ENCODE data around the gene IL1RAPL2.
"Not testable (repeated sequence)": the region's sequence is repeated elsewhere in the genome, so short reads cannot be mapped to it uniquely, and the experiment has no call there.

The IL1RAPL2 gene

GRCh38 chrX:105018865-105019264 lies 452.9 kb downstream of the IL1RAPL2 start:
- no peak for DNase-seq (ENCODE audit: low spot score)

GRCh38 chrX:105028962-105029361 lies 463.0 kb downstream of the IL1RAPL2 start:
- not testable (repeated sequence) for DNase-seq (ENCODE audit: low spot score)

- DNase-seq (ENCODE audit: low spot score): no peak
Measured at GRCh38 chrX:105038672-105039328, 472.8 kb downstream of the IL1RAPL2 start.

- DNase-seq (ENCODE audit: low spot score): no peak
Measured at GRCh38 chrX:105050921-105051320, 484.9 kb downstream of the IL1RAPL2 start.

GRCh38 chrX:105051364-105051763 lies 485.4 kb downstream of the IL1RAPL2 start:
- DNase-seq (ENCODE audit: low spot score): no peak

GRCh38 chrX:105052926-105053325 lies 486.9 kb downstream of the IL1RAPL2 start:
- no peak for DNase-seq (ENCODE audit: low spot score)

GRCh38 chrX:105063743-105064142 lies 497.7 kb downstream of the IL1RAPL2 start:
- DNase-seq (ENCODE audit: low spot score): no peak

GRCh38 chrX:105098201-105098600 lies 532.2 kb downstream of the IL1RAPL2 start:
- no peak for DNase-seq (ENCODE audit: low spot score)

- DNase-seq (ENCODE audit: low spot score): no peak
Measured at GRCh38 chrX:105098812-105099211, 532.8 kb downstream of the IL1RAPL2 start.

- no peak for DNase-seq (ENCODE audit: low spot score)
Measured at GRCh38 chrX:105101378-105101777, 535.4 kb downstream of the IL1RAPL2 start.

- DNase-seq (ENCODE audit: low spot score): no peak
Measured at GRCh38 chrX:105109936-105110335, 543.9 kb downstream of the IL1RAPL2 start.

GRCh38 chrX:105114554-105115130 lies 548.6 kb downstream of the IL1RAPL2 start:
- no peak for DNase-seq (ENCODE audit: low spot score)

- DNase-seq (ENCODE audit: low spot score): not testable (repeated sequence)
Measured at GRCh38 chrX:105115596-105116320, 549.8 kb downstream of the IL1RAPL2 start.

- DNase-seq (ENCODE audit: low spot score): no peak
Measured at GRCh38 chrX:105116486-105116885, 550.5 kb downstream of the IL1RAPL2 start.

GRCh38 chrX:105117621-105118020 lies 551.6 kb downstream of the IL1RAPL2 start:
- no peak for DNase-seq (ENCODE audit: low spot score)

- no peak for DNase-seq (ENCODE audit: low spot score)
Measured at GRCh38 chrX:105120463-105120862, 554.5 kb downstream of the IL1RAPL2 start.

- DNase-seq (ENCODE audit: low spot score): no peak
Measured at GRCh38 chrX:105121186-105121585, 555.2 kb downstream of the IL1RAPL2 start.

- DNase-seq (ENCODE audit: low spot score): no peak
Measured at GRCh38 chrX:105126201-105126600, 560.2 kb downstream of the IL1RAPL2 start.

- DNase-seq (ENCODE audit: low spot score): no peak
Measured at GRCh38 chrX:105134273-105134672, 568.3 kb downstream of the IL1RAPL2 start.

- no peak for DNase-seq (ENCODE audit: low spot score)
Measured at GRCh38 chrX:105136786-105137185, 570.8 kb downstream of the IL1RAPL2 start.

GRCh38 chrX:105150036-105150435 lies 584.0 kb downstream of the IL1RAPL2 start:
- no peak for DNase-seq (ENCODE audit: low spot score)

GRCh38 chrX:105150557-105150956 lies 584.6 kb downstream of the IL1RAPL2 start:
- DNase-seq (ENCODE audit: low spot score): no peak

GRCh38 chrX:105167233-105167632 lies 601.2 kb downstream of the IL1RAPL2 start:
- no peak for DNase-seq (ENCODE audit: low spot score)

All from HuH-7.5 (cell line).